Colonic mucosa (tissue), 4 donors: ENCODE results near the gene COL4A6. TPM values are rescaled to one million over a fixed set of nuclear protein-coding genes. Genes with fewer than 3 reads are reported as not detected.
"Not testable (repeated sequence)": the region's sequence is repeated elsewhere in the genome, so short reads cannot be mapped to it uniquely, and the experiment has no call there.

Source experiments
- DNase-seq: peaks from one replicate; pipeline ENCODE4 v3.0.0-alpha.2; 2020
- H3K27ac ChIP-seq: fragments of 200-600 bp; one replicate; pipeline ENCODE4 v1.8.0; 2021
- H3K27me3 ChIP-seq: fragments of 200-600 bp; one replicate; pipeline ENCODE4 v1.8.0; 2021
- H3K36me3 ChIP-seq: fragments of 200-600 bp; one replicate; pipeline ENCODE4 v1.8.0; 2021
- H3K4me1 ChIP-seq: fragments of 200-600 bp; one replicate; pipeline ENCODE4 v1.8.0; 2021; ENCODE audit warnings: mild to moderate bottlenecking
- H3K4me3 ChIP-seq: fragments of 200-600 bp; one replicate; pipeline ENCODE4 v1.8.0; 2021
- H3K9ac ChIP-seq, 2 donors: one replicate each; pipeline ENCODE4 v1.7.0; 2013; ENCODE audit warnings: control low read depth in 2 of 2, low read depth in 2 of 2, low read length in 2 of 2
- H3K9me3 ChIP-seq: fragments of 200-600 bp; one replicate; pipeline ENCODE4 v1.8.0; 2021
- intact Hi-C: fragments of 100-400 bp; cut with DNase I; formaldehyde crosslinking; loops from one replicate; pipeline ENCODE4 v1.14.1; 2022
- total RNA-seq, 2 donors: library from RNA; stranded (reverse); fragmentation: NEBNext Ultra II Directional in 1 of 2; extraction: Animal tissue kit (Norgen Biotek cat#: 25700) in 1 of 2; gene quantifications; one replicate each; pipeline ENCODE4 v1.2.1, GENCODE V29; 2021
- TF ChIP-seq, protein P1 (sequence below): fragments of 200-600 bp; IDR thresholded peaks from one replicate; pipeline ENCODE4 v1.8.0; 2022; ENCODE audit warnings: antibody characterized with exemption, mild to moderate bottlenecking
- donor health status: healthy.
- donor health status: DM: no; HTN: no; CAD: no.
- donor health status: DM: no; HTN: no; CAD: no.

COL4A6 gene
- total RNA-seq, 2 donors from 2014 or later, result 1.1 to 1.8 TPM

DNA sequence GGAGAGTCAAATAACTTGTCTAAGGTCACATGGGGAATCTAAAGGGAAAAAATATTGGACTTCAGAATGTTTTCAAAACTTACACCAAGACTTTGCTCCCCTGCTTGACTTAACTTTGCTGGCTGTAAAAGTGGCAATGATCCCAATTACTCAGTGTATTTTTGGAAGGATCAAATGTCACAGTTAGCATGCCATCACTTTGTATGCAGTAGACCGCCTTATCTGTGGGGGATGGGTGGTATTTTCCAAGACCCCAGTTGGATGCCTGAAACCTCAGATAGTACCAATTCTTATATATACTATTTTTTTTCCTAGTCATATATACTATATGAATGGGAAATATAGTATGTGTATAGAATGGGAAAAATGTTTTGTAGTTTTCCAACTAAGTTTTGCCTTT is 53.4 kb downstream of the COL4A6 start:
- DNase-seq, result no peak
- Histone ChIP-seq H3K4me3 (no peak overlapping the region), H3K27ac (no peak overlapping the region), H3K9ac (no peak overlapping the region), H3K36me3 (no peaks in the 10 kb centered on the region), H3K4me1 (no peaks in the 10 kb centered on the region), H3K9me3 (no peaks in the 10 kb centered on the region), H3K27me3 (no peaks in the 10 kb centered on the region)
- TF ChIP-seq, protein P1, sequence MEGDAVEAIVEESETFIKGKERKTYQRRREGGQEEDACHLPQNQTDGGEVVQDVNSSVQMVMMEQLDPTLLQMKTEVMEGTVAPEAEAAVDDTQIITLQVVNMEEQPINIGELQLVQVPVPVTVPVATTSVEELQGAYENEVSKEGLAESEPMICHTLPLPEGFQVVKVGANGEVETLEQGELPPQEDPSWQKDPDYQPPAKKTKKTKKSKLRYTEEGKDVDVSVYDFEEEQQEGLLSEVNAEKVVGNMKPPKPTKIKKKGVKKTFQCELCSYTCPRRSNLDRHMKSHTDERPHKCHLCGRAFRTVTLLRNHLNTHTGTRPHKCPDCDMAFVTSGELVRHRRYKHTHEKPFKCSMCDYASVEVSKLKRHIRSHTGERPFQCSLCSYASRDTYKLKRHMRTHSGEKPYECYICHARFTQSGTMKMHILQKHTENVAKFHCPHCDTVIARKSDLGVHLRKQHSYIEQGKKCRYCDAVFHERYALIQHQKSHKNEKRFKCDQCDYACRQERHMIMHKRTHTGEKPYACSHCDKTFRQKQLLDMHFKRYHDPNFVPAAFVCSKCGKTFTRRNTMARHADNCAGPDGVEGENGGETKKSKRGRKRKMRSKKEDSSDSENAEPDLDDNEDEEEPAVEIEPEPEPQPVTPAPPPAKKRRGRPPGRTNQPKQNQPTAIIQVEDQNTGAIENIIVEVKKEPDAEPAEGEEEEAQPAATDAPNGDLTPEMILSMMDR, result no peak
- intact Hi-C loops, result no loop called here

DNA sequence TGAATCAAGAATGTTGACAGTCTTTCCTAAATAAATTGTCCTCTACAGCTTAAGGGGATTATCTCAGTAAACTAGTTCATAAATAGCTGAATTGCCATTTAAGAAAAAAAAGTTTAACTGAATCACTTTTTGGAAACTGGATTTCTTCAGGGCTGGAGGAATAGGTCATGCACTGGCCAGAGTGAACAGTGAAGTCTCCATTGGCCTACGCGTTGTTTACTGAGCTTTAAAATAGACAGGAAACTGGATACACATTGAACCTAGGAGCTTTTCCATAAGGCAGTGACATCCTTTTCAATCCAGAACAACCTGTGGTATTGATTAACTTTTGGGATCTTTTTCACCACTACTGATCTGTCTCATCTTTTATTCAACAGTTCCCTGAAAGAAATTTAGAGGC is 58.0 kb downstream of the COL4A6 start:
- Histone ChIP-seq H3K4me1 (no peaks in the 10 kb centered on the region), H3K36me3 (no peaks in the 10 kb centered on the region), H3K27me3 (peaks cover 2% of the 10 kb centered on the region), H3K4me3 (no peak overlapping the region), H3K27ac (no peak overlapping the region), H3K9me3 (no peaks in the 10 kb centered on the region), H3K9ac (no peak overlapping the region)
- TF ChIP-seq, protein P1, result no peak
- intact Hi-C loops, result no loop called here
- no peak for DNase-seq

DNA sequence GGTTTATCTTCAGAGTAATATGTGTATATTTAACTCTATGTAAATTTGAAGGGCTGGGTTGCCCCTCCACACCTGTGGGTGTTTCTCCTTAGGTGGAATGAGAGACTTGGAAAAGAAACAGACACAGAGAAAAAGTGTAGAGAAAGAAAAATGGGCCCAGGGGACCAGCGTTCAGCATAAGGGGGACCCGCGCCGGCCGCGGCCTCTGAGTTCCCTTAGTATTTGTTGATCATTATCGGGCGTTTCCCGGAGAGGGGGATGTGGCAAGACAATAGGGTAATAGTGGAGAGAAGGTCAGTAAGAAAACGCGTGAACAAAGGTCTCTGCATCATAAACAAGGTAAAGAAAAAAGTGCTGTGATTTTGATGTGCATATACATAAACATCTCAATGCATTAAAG is 61.4 kb downstream of the COL4A6 start:
- H3K4me1 ChIP-seq, H3K9me3 ChIP-seq, DNase-seq, H3K4me3 ChIP-seq, H3K27me3 ChIP-seq, H3K27ac ChIP-seq, H3K9ac ChIP-seq, intact Hi-C loops, H3K36me3 ChIP-seq: not testable (repeated sequence)

DNA sequence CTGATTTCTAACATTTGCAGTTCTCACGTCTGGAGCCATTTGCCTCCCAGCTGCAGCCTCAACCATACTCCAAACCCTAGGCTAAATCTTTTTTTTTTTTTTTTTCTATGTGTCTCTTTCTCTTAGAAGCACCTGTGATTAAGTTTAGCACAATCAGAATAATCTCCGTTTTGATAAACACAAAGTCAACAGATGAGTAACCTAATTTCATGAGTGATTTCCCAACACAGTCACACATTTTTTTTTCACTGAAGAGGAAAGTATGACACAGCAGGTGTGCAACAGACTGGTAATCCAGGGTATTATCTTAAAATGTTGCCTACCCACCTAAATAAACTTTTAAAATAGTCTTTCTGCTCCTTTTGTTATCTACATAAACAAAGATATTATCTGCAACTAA is 62.6 kb downstream of the COL4A6 start:
- intact Hi-C loops, result not testable (repeated sequence)

GRCh38 chrX:108366644-108367406 is 71.4 kb downstream of the COL4A6 start:
- DNase-seq, result no peak
- TF ChIP-seq, protein P1, result no peak
- H3K9ac ChIP-seq, result no peak overlapping the region
- no peaks in the 10 kb centered on the region for H3K36me3 ChIP-seq
- no peaks in the 10 kb centered on the region for H3K4me1 ChIP-seq
- no peaks in the 10 kb centered on the region for H3K9me3 ChIP-seq
- intact Hi-C loops, result no loop called here
- H3K27ac ChIP-seq, result no peak overlapping the region
- H3K27me3 ChIP-seq, result no peaks in the 10 kb centered on the region
- H3K4me3 ChIP-seq, result no peak overlapping the region

More for the DNA sequence above, 62.6 kb downstream of the COL4A6 start:
- H3K9ac ChIP-seq, H3K27ac ChIP-seq, H3K9me3 ChIP-seq, DNase-seq, H3K27me3 ChIP-seq, H3K4me3 ChIP-seq, H3K36me3 ChIP-seq, H3K4me1 ChIP-seq: not testable (repeated sequence)

DNA sequence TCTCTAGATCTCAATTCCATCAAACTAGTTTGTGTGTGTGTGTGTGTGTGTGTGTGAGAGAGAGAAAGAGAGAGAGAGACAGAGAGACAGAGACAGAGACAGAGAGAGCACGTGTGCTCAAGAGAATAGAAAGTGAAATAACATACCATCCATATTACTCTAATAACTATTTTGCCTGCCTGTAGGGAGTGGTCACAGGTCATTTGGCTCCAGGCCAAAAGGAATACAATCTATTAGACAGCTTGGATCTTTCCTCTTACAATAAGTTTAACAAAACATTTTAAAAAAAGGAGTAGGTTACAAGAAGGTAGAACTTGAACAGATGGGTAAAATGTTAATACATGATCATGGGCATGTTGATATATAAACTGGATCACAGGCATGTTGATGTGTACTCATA is 76.2 kb downstream of the COL4A6 start:
- intact Hi-C loops, result no loop called here
- TF ChIP-seq, protein P1, result no peak
- H3K9ac ChIP-seq, result no peak overlapping the region
- H3K27me3 ChIP-seq, result no peaks in the 10 kb centered on the region
- DNase-seq, result no peak
- no peaks in the 10 kb centered on the region for H3K36me3 ChIP-seq
- no peaks in the 10 kb centered on the region for H3K9me3 ChIP-seq
- H3K4me3 ChIP-seq, result no peak overlapping the region
- no peaks in the 10 kb centered on the region for H3K4me1 ChIP-seq
- no peak overlapping the region for H3K27ac ChIP-seq
